IMR-90 (cell line): ENCODE measurements around the gene MAN1A2. TPM values are rescaled to one million over a fixed set of nuclear protein-coding genes. Genes with fewer than 3 reads are reported as not detected.

Source experiments
- ATAC-seq: fragments of 200-7000 bp; cut with Tn5 transposase; 2 replicates; pipeline ENCODE4 v1.9.1; 2020; ENCODE audit warnings: low read depth, mild to moderate bottlenecking, moderate library complexity
- BruUV-seq: library from RNA; stranded (reverse); fragments of 400-500 nt; replicated peaks from 2 replicates; lab custom pipeline; 2021; lab: Mats Ljungman, UMichigan
- CTCF ChIA-PET: fragments of 300-600 bp; formaldehyde crosslinking; extraction: SDS; loops from one replicate; lab custom pipeline; 2021; ENCODE audit warnings: antibody characterized with exemption; lab: Yijun Ruan, JAX
- POLR2A ChIA-PET: fragments of 300-600 bp; sonication (Branson Sonifier 250); formaldehyde crosslinking; loops from one replicate; lab custom pipeline; 2022; ENCODE audit warnings: antibody characterized with exemption; ENCODE audit not compliant: unreplicated experiment; lab: Charles Lee
- DNase-seq: peaks from one replicate; pipeline ENCODE4 v3.0.0; 2013
- H2AFZ ChIP-seq: replicated peaks from 2 replicates; pipeline ENCODE3; 2013; ENCODE audit warnings: low read length, mild to moderate bottlenecking; ENCODE audit not compliant: poor library complexity
- H2AK5ac ChIP-seq: 2 replicates; pipeline ENCODE4 v1.6.1; 2013; ENCODE audit warnings: low read depth, low read length, inconsistent platforms
- H2AK9ac ChIP-seq: replicated peaks from 2 replicates; pipeline ENCODE3; 2013; ENCODE audit warnings: mild to moderate bottlenecking, low read depth, low read length, moderate library complexity; ENCODE audit not compliant: poor library complexity
- H2BK120ac ChIP-seq: 2 replicates; pipeline ENCODE4 v1.6.1; 2013; ENCODE audit warnings: low read depth, low read length, inconsistent platforms
- H2BK15ac ChIP-seq: 3 replicates; pipeline ENCODE4 v1.6.1; 2013; ENCODE audit warnings: low read depth, low read length, inconsistent platforms
- H2BK20ac ChIP-seq: 2 replicates; pipeline ENCODE4 v1.6.1; 2013; ENCODE audit warnings: low read depth, mild to moderate bottlenecking, inconsistent platforms, low read length, moderate library complexity
- H2BK5ac ChIP-seq: 2 replicates; pipeline ENCODE4 v1.6.1; 2013; ENCODE audit warnings: mild to moderate bottlenecking, low read depth, low read length, inconsistent platforms; ENCODE audit not compliant: poor library complexity, severe bottlenecking
- H3K14ac ChIP-seq: replicated peaks from 2 replicates; pipeline ENCODE4 v1.6.1; 2013; ENCODE audit warnings: low read depth, low read length, inconsistent platforms
- H3K18ac ChIP-seq: 2 replicates; pipeline ENCODE4 v1.6.1; 2013; ENCODE audit warnings: low read depth, low read length, control low read depth
- H3K23ac ChIP-seq: 2 replicates; pipeline ENCODE4 v1.6.1; 2013; ENCODE audit warnings: low read depth, low read length, inconsistent platforms
- H3K27ac ChIP-seq: 2 replicates; pipeline ENCODE4 v1.5.1; 2013; ENCODE audit warnings: mild to moderate bottlenecking, control low read depth, low read length; ENCODE audit not compliant: insufficient read depth
- H3K27me3 ChIP-seq: 2 replicates; pipeline ENCODE4 v1.6.1; 2013; ENCODE audit warnings: low read length; ENCODE audit not compliant: control insufficient read depth, insufficient read depth
- H3K36me3 ChIP-seq: 2 replicates; pipeline ENCODE4 v1.6.1; 2013; ENCODE audit warnings: low read length, mixed read lengths; ENCODE audit not compliant: control insufficient read depth, insufficient read depth
- H3K4ac ChIP-seq: 2 replicates; pipeline ENCODE4 v1.6.1; 2013; ENCODE audit warnings: low read depth, low read length, inconsistent platforms
- H3K4me1 ChIP-seq: 2 replicates; pipeline ENCODE4 v1.6.1; 2013; ENCODE audit warnings: low read length, mixed read lengths; ENCODE audit not compliant: control insufficient read depth, insufficient read depth
- H3K4me2 ChIP-seq: 2 replicates; pipeline ENCODE4 v1.6.1; 2013; ENCODE audit warnings: low read depth, mild to moderate bottlenecking, control low read depth, low read length, moderate library complexity
- H3K4me3 ChIP-seq: 2 replicates; pipeline ENCODE4 v1.5.1; 2013; ENCODE audit warnings: low read depth, mild to moderate bottlenecking, control low read depth, low read length, moderate library complexity; ENCODE audit not compliant: insufficient read depth
- H3K56ac ChIP-seq: 2 replicates; pipeline ENCODE4 v1.6.1; 2013; ENCODE audit warnings: low read length, inconsistent platforms; ENCODE audit not compliant: insufficient read depth; ENCODE audit errors: extremely low read depth
- H3K79me1 ChIP-seq, 2 experiments: 2 replicates each; pipeline ENCODE4 v1.6.1; 2013; ENCODE audit warnings: low read length in 2 of 2, inconsistent platforms in 1 of 2, low read depth in 1 of 2
- H3K9ac ChIP-seq: 2 replicates; pipeline ENCODE4 v1.6.1; 2013; ENCODE audit warnings: low read depth, low read length, control low read depth
- H3K9me1 ChIP-seq: 2 replicates; pipeline ENCODE4 v1.6.1; 2013; ENCODE audit warnings: low read length, inconsistent platforms; ENCODE audit not compliant: insufficient read depth
- H3K9me3 ChIP-seq: 2 replicates; pipeline ENCODE4 v1.6.1; 2013; ENCODE audit warnings: low read length; ENCODE audit not compliant: control insufficient read depth, insufficient read depth
- H4K20me1 ChIP-seq: 2 replicates; pipeline ENCODE4 v1.6.1; 2013; ENCODE audit warnings: low read length, inconsistent platforms; ENCODE audit not compliant: insufficient read depth
- H4K5ac ChIP-seq: 2 replicates; pipeline ENCODE4 v1.6.1; 2013; ENCODE audit warnings: mild to moderate bottlenecking, low read depth, low read length, control low read depth
- H4K8ac ChIP-seq, 2 experiments: 2 replicates each; pipeline ENCODE4 v1.6.1; 2013; ENCODE audit warnings: low read depth in 2 of 2, low read length in 2 of 2, control low read depth in 1 of 2, inconsistent platforms in 1 of 2
- H4K91ac ChIP-seq: 2 replicates; pipeline ENCODE4 v1.6.1; 2013; ENCODE audit warnings: low read depth, low read length, inconsistent platforms; ENCODE audit not compliant: insufficient read depth
- BHLHE40 ChIP-seq: fragments of 150-350 bp; IDR thresholded peaks from 2 replicates; pipeline ENCODE4 v1.6.1; 2016; ENCODE audit warnings: mild to moderate bottlenecking, low read depth, low read length
- CEBPB ChIP-seq: IDR thresholded peaks from 2 replicates; pipeline ENCODE4 v1.6.1; 2012; ENCODE audit warnings: low read depth, low read length, improper control_type of control experiment
- CHD1 ChIP-seq: IDR thresholded peaks from 2 replicates; pipeline ENCODE4 v1.6.1; 2012; ENCODE audit warnings: low read depth, low read length, improper control_type of control experiment
- FOS ChIP-seq: fragments of 150-350 bp; IDR thresholded peaks from 2 replicates; pipeline ENCODE4 v1.6.1; 2016; ENCODE audit warnings: low read depth, low read length
- MAFK ChIP-seq: IDR thresholded peaks from 2 replicates; pipeline ENCODE4 v1.6.1; 2012; ENCODE audit warnings: low read depth, low read length, improper control_type of control experiment
- MAZ ChIP-seq: IDR thresholded peaks from 2 replicates; pipeline ENCODE4 v1.6.1; 2012; ENCODE audit warnings: low read depth, mild to moderate bottlenecking, low read length, improper control_type of control experiment, moderate library complexity, borderline replicate concordance
- MXI1 ChIP-seq: IDR thresholded peaks from 2 replicates; pipeline ENCODE4 v1.6.1; 2012; ENCODE audit warnings: low read depth, mild to moderate bottlenecking, low read length, moderate library complexity, borderline replicate concordance
- NFE2L2 ChIP-seq: fragments of 150-350 bp; IDR thresholded peaks from 2 replicates; pipeline ENCODE4 v1.6.1; 2016; ENCODE audit warnings: low read depth, mild to moderate bottlenecking, low read length
- POLR2A ChIP-seq: IDR thresholded peaks from 2 replicates; pipeline ENCODE4 v1.6.1; 2012; ENCODE audit warnings: mild to moderate bottlenecking, low read depth, low read length
- RAD21 ChIP-seq: IDR thresholded peaks from 2 replicates; pipeline ENCODE4 v1.6.1; 2012; ENCODE audit warnings: low read length, improper control_type of control experiment
- RCOR1 ChIP-seq: IDR thresholded peaks from 2 replicates; pipeline ENCODE4 v1.6.1; 2012; ENCODE audit warnings: mild to moderate bottlenecking, low read length, improper control_type of control experiment; ENCODE audit not compliant: insufficient replicate concordance
- RFX5 ChIP-seq: IDR thresholded peaks from 2 replicates; pipeline ENCODE4 v1.8.0; 2012; ENCODE audit warnings: low read depth, mild to moderate bottlenecking, low read length, moderate library complexity
- SMC3 ChIP-seq: fragments of 150-350 bp; IDR thresholded peaks from 2 replicates; pipeline ENCODE4 v1.6.1; 2016; ENCODE audit warnings: low read depth, mild to moderate bottlenecking, antibody characterized with exemption, low read length, moderate library complexity
- WGBS, 2 experiments: methylation state at CpG; one replicate each; pipeline versions ENCODE4 v1.1.5 to v1.1.7; 2013; ENCODE audit warnings: missing lambda C conversion rate in 2 of 2; ENCODE audit not compliant: insufficient read length in 1 of 2; ENCODE audit errors: extremely low coverage in 2 of 2; 5-methylcytosine and 5-hydroxymethylcytosine counted together
- dilution Hi-C: fragments of 300-500 bp; cut with HindIII; formaldehyde crosslinking; loops from one replicate; pipeline ENCODE4 v1.14.3; 2018; ENCODE audit warnings: low sequenced_read_pairs; ENCODE audit not compliant: unreplicated experiment
- in situ Hi-C: fragments of 300-500 bp; cut with MboI; formaldehyde crosslinking; loops from 3 replicates; pipeline ENCODE4 v1.14.3; 2019; ENCODE audit warnings: low sequenced_read_pairs, inconsistent platforms, mixed read lengths
- intact Hi-C: fragments of 100-400 bp; cut with micrococcal nuclease; formaldehyde crosslinking; loops from 2 replicates; pipeline ENCODE4 v1.10.0; 2022
- polyA plus RNA-seq, 3 experiments: library from polyadenylated mRNA; depleted of rRNA; stranded (reverse); fragments of >200 nt; gene quantifications; 2 replicates each; pipeline ENCODE4 v1.2.3, GENCODE V29; 2012; ENCODE audit warnings: low replicate concordance in 1 of 3
- total RNA-seq: library from RNA; depleted of rRNA; stranded (reverse); fragments of >200 nt; gene quantifications from 2 replicates; pipeline ENCODE4 v1.2.3, GENCODE V29; 2012
- TF ChIP-seq, protein P1 (sequence below): fragments of 150-350 bp; IDR thresholded peaks from 2 replicates; pipeline ENCODE4 v1.6.1; 2017; ENCODE audit warnings: mild to moderate bottlenecking, antibody characterized with exemption, low read length, low read depth
- TF ChIP-seq, protein P2 (sequence below): conservative IDR thresholded peaks from 2 replicates; pipeline ENCODE4 v1.5.1; 2012; ENCODE audit warnings: mild to moderate bottlenecking, low read depth, low read length, improper control_type of control experiment
- TF ChIP-seq, protein P3 (sequence below): fragments of 150-350 bp; IDR thresholded peaks from 2 replicates; pipeline ENCODE4 v1.6.1; 2016; ENCODE audit warnings: low read depth, mild to moderate bottlenecking, low read length, moderate library complexity, borderline replicate concordance

The MAN1A2 gene
- total and polyA plus RNA-seq, 2 of the 4 experiments (the other 2 are of a cell fraction), result 12.4 to 29.4 TPM

DNA sequence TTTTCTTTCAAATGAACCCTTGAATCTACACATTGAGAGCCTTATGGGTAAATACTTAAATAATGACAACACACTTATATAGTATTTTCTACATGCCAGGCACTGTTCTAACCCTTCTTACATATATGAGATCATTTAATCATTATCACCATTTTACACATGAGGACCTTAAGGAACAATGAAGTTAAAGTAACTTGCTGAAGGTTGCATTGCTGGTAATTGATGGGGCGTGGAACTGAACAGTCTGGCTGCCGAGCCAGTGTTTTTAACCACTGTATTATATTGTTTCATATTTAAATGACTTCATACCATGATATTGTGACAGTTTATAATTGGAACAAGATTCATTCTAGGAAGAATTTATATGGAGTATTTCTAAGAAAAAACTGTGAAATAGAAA is 126.7 kb downstream of the MAN1A2 start:
- Histone ChIP-seq H3K4me1 (0 out of 2 replicates have a peak, but pooled peaks cover 2% of the 10 kb centered on the region), H4K91ac (no peak overlapping the region), H4K20me1 (no peaks in the 10 kb centered on the region), H3K23ac (no peak overlapping the region), H3K4me2 (no peak overlapping the region), H3K27me3 (no peaks in the 10 kb centered on the region), H3K18ac (no peak overlapping the region), H2BK20ac (no peak overlapping the region), H4K5ac (no peak overlapping the region), H3K9me3 (no peaks in the 10 kb centered on the region), H2BK15ac (no peak overlapping the region), H2BK120ac (no peak overlapping the region), H3K14ac (no peak overlapping the region), H2BK5ac (no peak overlapping the region), H3K4ac (no peak overlapping the region), H3K27ac (no peak overlapping the region), H3K79me1 (no peaks in the 10 kb centered on the region; a peak in 1 of 4 replicates), H2AK9ac (no peak overlapping the region), H3K9me1 (no peaks in the 10 kb centered on the region), H4K8ac (no peak overlapping the region), H2AK5ac (no peak overlapping the region), H2AFZ (no peak overlapping the region), H3K9ac (no peak overlapping the region), H3K36me3 (0 out of 2 replicates have a peak, but pooled peaks cover 4% of the 10 kb centered on the region), H3K56ac (no peak overlapping the region), H3K4me3 (no peak overlapping the region)
- no CpG with 5 or more reads among the region's 2 CpGs for WGBS, 2 experiments
- POLR2A ChIA-PET, result no interaction called here
- BruUV-seq, result no TSS peak
- in situ Hi-C loops, result no loop called here
- dilution Hi-C loops, result no loop called here
- TF ChIP-seq MXI1 (no peak), SMC3 (no peak), POLR2A (no peak), MAFK (no peak), RAD21 (no peak), CHD1 (no peak), RFX5 (no peak), RCOR1 (no peak), CEBPB (no peak), MAZ (no peak), NFE2L2 (no peak), FOS (no peak), BHLHE40 (no peak)
- TF ChIP-seq, protein P1, sequence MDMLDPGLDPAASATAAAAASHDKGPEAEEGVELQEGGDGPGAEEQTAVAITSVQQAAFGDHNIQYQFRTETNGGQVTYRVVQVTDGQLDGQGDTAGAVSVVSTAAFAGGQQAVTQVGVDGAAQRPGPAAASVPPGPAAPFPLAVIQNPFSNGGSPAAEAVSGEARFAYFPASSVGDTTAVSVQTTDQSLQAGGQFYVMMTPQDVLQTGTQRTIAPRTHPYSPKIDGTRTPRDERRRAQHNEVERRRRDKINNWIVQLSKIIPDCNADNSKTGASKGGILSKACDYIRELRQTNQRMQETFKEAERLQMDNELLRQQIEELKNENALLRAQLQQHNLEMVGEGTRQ, result no peak
- TF ChIP-seq, protein P2, sequence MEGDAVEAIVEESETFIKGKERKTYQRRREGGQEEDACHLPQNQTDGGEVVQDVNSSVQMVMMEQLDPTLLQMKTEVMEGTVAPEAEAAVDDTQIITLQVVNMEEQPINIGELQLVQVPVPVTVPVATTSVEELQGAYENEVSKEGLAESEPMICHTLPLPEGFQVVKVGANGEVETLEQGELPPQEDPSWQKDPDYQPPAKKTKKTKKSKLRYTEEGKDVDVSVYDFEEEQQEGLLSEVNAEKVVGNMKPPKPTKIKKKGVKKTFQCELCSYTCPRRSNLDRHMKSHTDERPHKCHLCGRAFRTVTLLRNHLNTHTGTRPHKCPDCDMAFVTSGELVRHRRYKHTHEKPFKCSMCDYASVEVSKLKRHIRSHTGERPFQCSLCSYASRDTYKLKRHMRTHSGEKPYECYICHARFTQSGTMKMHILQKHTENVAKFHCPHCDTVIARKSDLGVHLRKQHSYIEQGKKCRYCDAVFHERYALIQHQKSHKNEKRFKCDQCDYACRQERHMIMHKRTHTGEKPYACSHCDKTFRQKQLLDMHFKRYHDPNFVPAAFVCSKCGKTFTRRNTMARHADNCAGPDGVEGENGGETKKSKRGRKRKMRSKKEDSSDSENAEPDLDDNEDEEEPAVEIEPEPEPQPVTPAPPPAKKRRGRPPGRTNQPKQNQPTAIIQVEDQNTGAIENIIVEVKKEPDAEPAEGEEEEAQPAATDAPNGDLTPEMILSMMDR, result no peak
- TF ChIP-seq, protein P3, sequence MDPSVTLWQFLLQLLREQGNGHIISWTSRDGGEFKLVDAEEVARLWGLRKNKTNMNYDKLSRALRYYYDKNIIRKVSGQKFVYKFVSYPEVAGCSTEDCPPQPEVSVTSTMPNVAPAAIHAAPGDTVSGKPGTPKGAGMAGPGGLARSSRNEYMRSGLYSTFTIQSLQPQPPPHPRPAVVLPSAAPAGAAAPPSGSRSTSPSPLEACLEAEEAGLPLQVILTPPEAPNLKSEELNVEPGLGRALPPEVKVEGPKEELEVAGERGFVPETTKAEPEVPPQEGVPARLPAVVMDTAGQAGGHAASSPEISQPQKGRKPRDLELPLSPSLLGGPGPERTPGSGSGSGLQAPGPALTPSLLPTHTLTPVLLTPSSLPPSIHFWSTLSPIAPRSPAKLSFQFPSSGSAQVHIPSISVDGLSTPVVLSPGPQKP, result no peak
- ATAC-seq, result no peak
- intact Hi-C loops, result no loop called here
- no peak for DNase-seq
- CTCF ChIA-PET, result interaction anchor here (1.0 kb wide), 1 partner anchor 78 kb away, joined by 4 read pairs; no protein-coding TSS in a partner anchor
